ENCODE results near the gene TPR. TPM values are rescaled to one million over a fixed set of nuclear protein-coding genes. Genes with fewer than 3 reads are reported as not detected.
"Not testable (repeated sequence)": the region's sequence is repeated elsewhere in the genome, so short reads cannot be mapped to it uniquely, and the experiment has no call there.

TPR gene
- total RNA-seq, 4 donors from 2014 or later: 77.8 to 117 (median 82.9) TPM

GRCh38 chr1:186391841-186392240 is 16.8 kb upstream of the TPR start:
- Histone ChIP-seq H3K27ac (no peak overlapping the region), H3K4me3 (no peak overlapping the region), H3K9me3 (no peaks in the 10 kb centered on the region), H3K36me3 (peaks cover 82% of the 10 kb centered on the region), H3K4me1 (no peaks in the 10 kb centered on the region), H3K27me3 (no peaks in the 10 kb centered on the region)
- WGBS: 89% methylated on average over 4 of the region's 4 CpGs
- no peak for TF ChIP-seq POLR2A (IDR thresholded peaks at IDR 0.05)
- no peak for TF ChIP-seq EP300 (IDR thresholded peaks at IDR 0.05)
- TF ChIP-seq POLR2AphosphoS5 (IDR thresholded peaks at IDR 0.05): no peak
- TF ChIP-seq CTCF (IDR thresholded peaks at IDR 0.05): no peak
- DNase-seq (ENCODE audit: low spot score in 2 of 2): no peak

- Histone ChIP-seq H3K4me3 (no peak overlapping the region), H3K9me3 (no peaks in the 10 kb centered on the region), H3K27me3 (no peaks in the 10 kb centered on the region), H3K4me1 (no peaks in the 10 kb centered on the region), H3K36me3 (peaks cover 73% of the 10 kb centered on the region), H3K27ac (no peak overlapping the region)
- WGBS: 95% methylated on average over 1 of the region's 1 CpG
- no peak for DNase-seq (ENCODE audit: low spot score in 2 of 2)
- TF ChIP-seq POLR2AphosphoS5 (IDR thresholded peaks at IDR 0.05) (no peak), EP300 (IDR thresholded peaks at IDR 0.05) (no peak), POLR2A (IDR thresholded peaks at IDR 0.05) (no peak), CTCF (IDR thresholded peaks at IDR 0.05) (no peak)
These were observed 15.9 kb upstream of the TPR start for GRCh38 chr1:186390925-186391324.

GRCh38 chr1:186386725-186387383 is 11.8 kb upstream of the TPR start:
- Histone ChIP-seq H3K27ac (no peak overlapping the region), H3K9me3 (no peaks in the 10 kb centered on the region), H3K27me3 (no peaks in the 10 kb centered on the region), H3K36me3 (peaks cover 60% of the 10 kb centered on the region), H3K4me1 (no peaks in the 10 kb centered on the region), H3K4me3 (no peak overlapping the region)
- 92% methylated on average over 3 of the region's 3 CpGs for WGBS
- no peak for TF ChIP-seq POLR2AphosphoS5 (IDR thresholded peaks at IDR 0.05)
- no peak for TF ChIP-seq EP300 (IDR thresholded peaks at IDR 0.05)
- TF ChIP-seq POLR2A (IDR thresholded peaks at IDR 0.05): no peak
- TF ChIP-seq CTCF (IDR thresholded peaks at IDR 0.05): no peak
- no peak for DNase-seq (ENCODE audit: low spot score in 2 of 2)

DNA sequence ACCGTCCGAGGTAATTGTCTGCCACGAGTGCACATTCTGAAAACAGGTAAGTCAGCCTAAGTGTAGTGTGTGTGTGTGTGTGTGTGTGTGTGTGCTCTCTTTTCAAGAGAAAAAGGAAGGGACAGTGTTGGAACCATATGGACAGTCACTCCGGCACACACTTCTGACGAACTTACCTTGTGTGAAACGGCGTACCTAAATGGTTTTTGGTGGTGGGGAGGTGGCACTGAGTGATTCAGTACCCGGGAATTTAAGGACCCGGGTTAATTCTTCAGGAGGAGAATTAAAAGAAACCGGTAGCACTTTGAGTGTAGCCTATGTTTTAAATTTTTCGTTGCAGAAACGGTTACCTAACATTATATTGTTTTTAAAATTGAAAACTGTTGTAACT is 871 bp upstream of the TPR start:
- TF ChIP-seq POLR2A (IDR thresholded peaks at IDR 0.05) (no peak), CTCF (IDR thresholded peaks at IDR 0.05) (no peak), POLR2AphosphoS5 (IDR thresholded peaks at IDR 0.05) (no peak), EP300 (IDR thresholded peaks at IDR 0.05) (no peak)
- peaks cover 30% of the 10 kb centered on the region for H3K4me1 ChIP-seq
- no peaks in the 10 kb centered on the region for H3K27me3 ChIP-seq
- peak overlapping the region; percentile 97 for H3K27ac ChIP-seq
- H3K4me3 ChIP-seq: peak overlapping the region; percentile 64
- peaks cover 17% of the 10 kb centered on the region for H3K36me3 ChIP-seq
- H3K9me3 ChIP-seq: no peaks in the 10 kb centered on the region
- 0% methylated on average over 12 of the region's 12 CpGs for WGBS
- no peak for DNase-seq (ENCODE audit: low spot score in 2 of 2)

DNA sequence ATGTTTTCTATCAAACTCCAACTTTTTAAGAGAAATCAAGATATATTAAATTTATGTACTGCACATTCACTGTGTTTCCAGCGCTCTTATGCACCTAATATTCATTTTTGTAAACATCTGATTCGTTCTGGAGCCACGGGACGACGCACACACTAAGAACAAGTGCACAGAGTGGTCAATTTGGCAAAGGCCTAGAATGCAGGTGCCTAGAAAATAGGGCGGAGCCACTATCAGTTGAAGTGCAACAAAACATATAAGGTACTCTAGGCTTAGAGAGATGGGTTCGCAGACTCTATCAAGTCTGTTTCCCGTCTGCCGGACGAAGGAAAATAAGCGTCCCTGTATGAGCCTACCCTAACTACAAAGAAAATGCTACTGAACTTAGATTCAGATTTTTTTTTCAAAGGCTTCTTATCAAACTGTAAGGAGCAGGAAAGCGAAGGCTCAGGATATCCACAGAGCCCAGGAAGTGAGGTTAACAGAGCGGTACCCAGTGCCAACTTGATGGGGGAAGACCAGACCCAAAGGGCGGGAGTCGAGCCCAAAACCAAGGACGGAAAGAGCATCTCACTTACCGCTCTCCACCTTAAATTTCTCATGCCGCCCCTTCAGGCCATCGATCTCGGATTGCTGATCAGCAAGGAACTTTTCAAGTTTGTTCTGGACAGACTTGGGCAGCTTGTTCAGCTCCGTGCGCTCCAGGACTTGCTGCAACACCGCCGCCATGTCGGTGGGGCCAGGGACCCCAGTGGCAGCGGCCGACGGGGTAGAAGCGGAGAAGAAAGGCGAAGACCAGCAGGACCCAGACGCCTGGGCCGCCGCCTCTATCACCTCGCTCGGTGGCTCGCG is 526 bp downstream of the TPR start:
- no peak for DNase-seq (ENCODE audit: low spot score in 2 of 2)
- Histone ChIP-seq H3K36me3 (peaks cover 17% of the 10 kb centered on the region), H3K27me3 (no peaks in the 10 kb centered on the region), H3K27ac (peak overlapping the region; percentile 97), H3K9me3 (no peaks in the 10 kb centered on the region), H3K4me1 (peaks cover 30% of the 10 kb centered on the region), H3K4me3 (peak overlapping the region; percentile 64)
- WGBS: 1% methylated on average over 19 of the region's 37 CpGs
- no peak for TF ChIP-seq POLR2AphosphoS5 (IDR thresholded peaks at IDR 0.05)
- no peak for TF ChIP-seq CTCF (IDR thresholded peaks at IDR 0.05)
- no peak for TF ChIP-seq EP300 (IDR thresholded peaks at IDR 0.05)
- no peak for TF ChIP-seq POLR2A (IDR thresholded peaks at IDR 0.05)

DNA sequence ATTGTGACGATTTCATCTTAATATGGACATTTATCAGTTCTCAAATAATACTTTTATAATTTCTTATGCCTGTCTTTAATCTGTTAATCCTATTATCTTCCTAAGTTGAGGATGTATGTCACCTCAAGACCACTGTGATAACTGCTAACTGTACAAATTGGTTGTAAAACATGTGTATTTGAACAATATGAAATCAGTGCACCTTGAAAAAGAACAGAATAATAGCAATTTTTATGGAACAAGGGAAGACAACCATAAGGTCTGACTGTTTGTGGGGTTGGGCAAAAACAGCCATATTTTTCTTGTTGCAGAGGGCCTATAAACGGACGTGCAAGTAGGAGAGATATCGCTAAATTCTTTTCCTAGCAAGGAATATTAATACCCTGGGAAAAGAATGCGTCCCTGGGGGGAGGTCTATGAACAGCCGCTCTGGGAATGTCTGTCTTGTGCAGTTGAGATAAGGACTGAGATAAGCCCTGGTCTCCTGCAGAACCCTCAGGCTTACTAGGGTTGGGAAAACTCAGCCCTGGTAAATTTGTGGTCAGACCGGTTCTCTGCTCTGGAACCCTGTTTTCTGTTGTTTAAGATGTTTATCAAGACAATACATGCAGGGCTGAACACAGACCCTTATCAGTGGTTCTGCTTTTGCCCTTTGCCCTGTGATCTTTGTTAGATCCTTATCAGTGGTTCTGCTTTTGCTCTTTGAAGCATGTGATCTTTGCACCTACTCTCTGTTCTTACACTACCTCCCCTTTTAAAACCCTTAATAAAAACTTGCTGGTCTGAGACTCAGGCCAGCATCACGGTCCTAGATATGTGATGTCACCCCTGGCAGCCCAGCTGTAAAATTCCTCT is 27.0 kb downstream of the TPR start:
- not testable (repeated sequence) for H3K27me3 ChIP-seq; H3K27ac ChIP-seq; H3K4me3 ChIP-seq; H3K9me3 ChIP-seq; H3K4me1 ChIP-seq; DNase-seq (ENCODE audit: low spot score in 2 of 2)
- peaks cover 98% of the 10 kb centered on the region for H3K36me3 ChIP-seq
- WGBS: 92% methylated on average over 8 of the region's 8 CpGs
